Stimulated activated effector memory CD8-positive, alpha-beta T cell treated with anti-CD3 and anti-CD28 coated beads, Interleukin-12 subunit alpha, Interleukin-12 subunit beta, amount 100 ng/mL, for 72 hours (primary cell): ENCODE results near the gene MDGA2.
"Not testable (repeated sequence)": the region's sequence is repeated elsewhere in the genome, so short reads cannot be mapped to it uniquely, and the experiment has no call there.

Experiments
- ATAC-seq: fragments of 150-1000 bp; cut with Tn5 transposase; 2 replicates; pipeline ENCODE4 v1.10.0; 2021
- DNase-seq, 2 donors: peaks; one replicate each; pipeline ENCODE4 v3.0.0; 2021 to 2022; ENCODE audit warnings: low spot score in 2 of 2
- H3K27ac Mint-ChIP-seq: one replicate; pipeline ENCODE4 v1.8.0; 2022; ENCODE audit warnings: mild to moderate bottlenecking, mixed read lengths
- H3K36me3 Mint-ChIP-seq: one replicate; pipeline ENCODE4 v1.8.0; 2022; ENCODE audit warnings: mild to moderate bottlenecking, mixed read lengths
- H3K4me1 Mint-ChIP-seq: one replicate; pipeline ENCODE4 v1.8.0; 2022; ENCODE audit warnings: mixed read lengths
- H3K4me3 Mint-ChIP-seq: one replicate; pipeline ENCODE4 v1.8.0; 2022; ENCODE audit warnings: mild to moderate bottlenecking, mixed read lengths
- H3K9me3 Mint-ChIP-seq: one replicate; pipeline ENCODE4 v1.8.0; 2022; ENCODE audit warnings: mixed read lengths

MDGA2 gene

GRCh38 chr14:47353186-47353585, 322.2 kb downstream of the MDGA2 start:
- no peak overlapping the region for H3K4me3 Mint-ChIP-seq
- H3K9me3 Mint-ChIP-seq, result peaks cover 17% of the 10 kb centered on the region
- no peaks in the 10 kb centered on the region for H3K4me1 Mint-ChIP-seq
- no peak for ATAC-seq
- DNase-seq, result no peak
- no peaks in the 10 kb centered on the region for H3K36me3 Mint-ChIP-seq
- no peak overlapping the region for H3K27ac Mint-ChIP-seq

- no peak overlapping the region for H3K27ac Mint-ChIP-seq
- H3K36me3 Mint-ChIP-seq, result no peaks in the 10 kb centered on the region
- DNase-seq (no peak), ATAC-seq (no peak)
- H3K9me3 Mint-ChIP-seq, result peaks cover 14% of the 10 kb centered on the region
- H3K4me3 Mint-ChIP-seq, result no peak overlapping the region
- no peaks in the 10 kb centered on the region for H3K4me1 Mint-ChIP-seq
Observed at GRCh38 chr14:47346849-47347248, 328.6 kb downstream of the MDGA2 start.

DNA sequence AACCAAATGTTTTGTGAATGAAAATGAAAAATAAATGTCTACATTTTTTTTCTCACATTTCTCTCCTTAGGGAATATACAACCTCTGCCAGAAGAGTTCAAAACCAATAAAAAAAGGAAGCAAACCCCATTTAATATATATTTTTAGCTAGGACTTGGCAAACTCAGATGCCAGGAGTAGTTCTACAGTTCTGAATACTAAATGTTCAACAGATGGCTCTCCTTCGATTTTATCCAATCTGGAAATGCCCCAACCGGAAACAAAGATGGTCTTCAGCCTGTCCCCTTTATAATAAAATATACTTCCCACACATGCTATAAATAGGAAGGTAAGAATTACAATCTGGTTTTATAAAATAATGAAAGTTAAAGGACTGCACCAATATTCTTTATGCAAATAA, 330.4 kb downstream of the MDGA2 start:
- H3K9me3 Mint-ChIP-seq, result peaks cover 8% of the 10 kb centered on the region
- H3K27ac Mint-ChIP-seq, result no peak overlapping the region
- ATAC-seq, result no peak
- no peak for DNase-seq
- no peaks in the 10 kb centered on the region for H3K36me3 Mint-ChIP-seq
- H3K4me3 Mint-ChIP-seq, result no peak overlapping the region
- H3K4me1 Mint-ChIP-seq, result no peaks in the 10 kb centered on the region

DNA sequence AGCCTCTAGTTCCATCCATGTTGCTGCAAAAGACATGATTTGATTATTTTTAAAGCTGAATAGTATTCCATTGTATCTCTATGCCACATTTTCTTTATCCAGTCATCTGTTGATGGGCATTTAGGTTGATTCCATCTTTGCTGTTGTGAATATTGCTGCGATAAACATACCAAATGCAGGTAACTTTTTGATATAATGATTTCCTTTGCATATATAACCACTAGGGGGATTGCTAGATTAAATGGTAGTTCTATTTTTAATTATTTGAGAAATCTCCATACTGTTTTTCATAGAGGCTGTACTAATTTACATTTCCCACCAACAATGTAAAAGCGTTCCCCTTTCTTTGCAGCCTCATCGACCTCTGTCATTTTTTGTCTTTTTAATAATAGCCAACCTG, 342.5 kb downstream of the MDGA2 start:
- no peaks in the 10 kb centered on the region for H3K36me3 Mint-ChIP-seq
- no peak for ATAC-seq
- no peaks in the 10 kb centered on the region for H3K4me1 Mint-ChIP-seq
- no peak overlapping the region for H3K4me3 Mint-ChIP-seq
- DNase-seq, result no peak
- peaks cover 5% of the 10 kb centered on the region for H3K9me3 Mint-ChIP-seq
- H3K27ac Mint-ChIP-seq, result no peak overlapping the region

DNA sequence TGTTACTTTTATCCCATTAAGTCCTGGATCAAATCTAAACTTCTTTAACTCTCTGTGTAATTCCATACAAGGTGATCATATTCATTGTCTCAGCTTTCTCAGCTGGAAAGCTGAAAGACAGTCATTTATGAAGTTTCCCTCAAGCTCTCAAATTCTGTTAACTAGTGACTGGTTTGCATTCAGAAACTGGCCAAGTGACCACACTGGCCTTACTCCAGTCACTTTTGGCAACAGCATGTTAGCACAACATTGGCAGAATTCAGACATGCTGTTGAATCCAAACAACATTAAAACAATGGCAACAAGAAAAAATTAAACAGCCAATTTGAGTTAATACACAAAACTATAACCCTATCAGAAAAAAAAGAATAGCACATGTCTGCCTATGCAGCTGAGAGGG, 343.3 kb downstream of the MDGA2 start:
- no peak for ATAC-seq
- H3K4me1 Mint-ChIP-seq, result no peaks in the 10 kb centered on the region
- no peaks in the 10 kb centered on the region for H3K36me3 Mint-ChIP-seq
- peaks cover 6% of the 10 kb centered on the region for H3K9me3 Mint-ChIP-seq
- H3K27ac Mint-ChIP-seq, result no peak overlapping the region
- no peak overlapping the region for H3K4me3 Mint-ChIP-seq
- no peak for DNase-seq

- H3K9me3 Mint-ChIP-seq, result peaks cover 17% of the 10 kb centered on the region
- no peak overlapping the region for H3K4me3 Mint-ChIP-seq
- DNase-seq (no peak), ATAC-seq (no peak)
- no peak overlapping the region for H3K27ac Mint-ChIP-seq
- no peaks in the 10 kb centered on the region for H3K36me3 Mint-ChIP-seq
- no peaks in the 10 kb centered on the region for H3K4me1 Mint-ChIP-seq
Observed at GRCh38 chr14:47328376-47328775, 347.0 kb downstream of the MDGA2 start.

- no peak for ATAC-seq
- H3K27ac Mint-ChIP-seq, result no peak overlapping the region
Observed at GRCh38 chr14:47327336-47327735, 348.1 kb downstream of the MDGA2 start.

DNA sequence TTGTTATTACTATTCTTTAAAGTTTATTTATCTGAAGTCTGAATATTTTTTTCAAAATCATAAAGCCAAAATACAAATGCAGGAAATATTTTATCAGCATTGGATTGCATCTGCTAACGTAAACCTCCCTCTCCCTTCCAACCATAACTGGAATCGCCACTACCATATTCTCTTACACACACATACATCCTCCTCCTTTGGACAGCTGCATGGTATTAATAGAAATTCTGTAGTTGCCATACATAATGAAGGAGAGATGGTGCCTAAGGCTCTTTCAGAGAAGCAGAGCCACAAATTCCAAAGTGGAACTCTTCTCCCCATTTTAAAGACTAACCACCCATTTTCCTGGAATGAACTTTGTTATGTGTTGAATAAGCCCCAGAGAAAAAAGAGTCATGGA, 352.7 kb downstream of the MDGA2 start:
- Mint-ChIP-seq H3K27ac (no peak overlapping the region), H3K36me3 (no peaks in the 10 kb centered on the region), H3K4me1 (no peaks in the 10 kb centered on the region), H3K9me3 (peaks cover 28% of the 10 kb centered on the region), H3K4me3 (no peak overlapping the region)
- DNase-seq, result no peak
- ATAC-seq, result no peak

More at GRCh38 chr14:47327336-47327735, 348.1 kb downstream of the MDGA2 start:
- no peaks in the 10 kb centered on the region for H3K36me3 Mint-ChIP-seq
- H3K9me3 Mint-ChIP-seq, result peaks cover 17% of the 10 kb centered on the region
- H3K4me1 Mint-ChIP-seq, result no peaks in the 10 kb centered on the region
- no peak overlapping the region for H3K4me3 Mint-ChIP-seq
- no peak for DNase-seq

DNA sequence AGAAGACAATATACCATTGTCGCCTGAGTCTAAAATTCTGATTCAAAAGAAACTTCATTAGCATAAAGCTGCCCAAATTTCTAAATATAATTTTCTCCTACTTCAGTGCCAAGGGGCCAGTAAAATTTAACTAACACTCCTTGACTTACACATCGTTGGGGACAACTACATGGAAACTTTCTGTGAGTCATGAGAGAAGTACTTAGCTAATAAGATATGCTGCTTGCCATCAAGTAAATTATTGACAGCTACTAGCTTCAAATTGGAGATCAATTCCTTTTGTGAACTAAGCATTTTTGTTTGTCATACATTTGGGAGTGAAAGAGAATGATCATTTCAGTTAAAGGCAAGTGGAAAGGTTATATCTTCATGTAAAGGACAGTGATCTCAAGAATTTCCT, 373.3 kb downstream of the MDGA2 start:
- H3K9me3 Mint-ChIP-seq, result peaks cover 15% of the 10 kb centered on the region
- no peak for DNase-seq
- H3K4me1 Mint-ChIP-seq, result no peaks in the 10 kb centered on the region
- H3K4me3 Mint-ChIP-seq, result no peak overlapping the region
- no peaks in the 10 kb centered on the region for H3K36me3 Mint-ChIP-seq
- no peak overlapping the region for H3K27ac Mint-ChIP-seq
- no peak for ATAC-seq

DNA sequence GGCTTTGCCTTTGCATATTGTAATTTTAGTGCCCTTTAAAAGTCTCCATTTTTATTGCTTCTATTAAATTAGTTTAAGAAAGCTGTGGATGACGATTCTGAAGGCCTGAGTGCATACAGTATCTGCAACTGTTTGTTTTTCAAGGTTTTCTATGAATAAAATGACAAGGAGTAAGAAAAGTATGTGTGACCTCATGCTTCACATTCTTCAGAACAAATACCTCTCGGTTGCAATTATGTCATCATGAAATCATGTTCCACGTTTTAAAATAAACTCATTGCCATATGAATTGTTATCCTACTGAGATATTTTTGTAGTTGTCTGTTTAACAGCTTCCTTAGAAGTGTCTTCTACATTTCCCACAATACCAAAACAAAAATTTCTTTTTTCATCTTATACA, 374.6 kb downstream of the MDGA2 start:
- no peak for ATAC-seq
- H3K4me3 Mint-ChIP-seq, result no peak overlapping the region
- no peaks in the 10 kb centered on the region for H3K4me1 Mint-ChIP-seq
- peaks cover 19% of the 10 kb centered on the region for H3K9me3 Mint-ChIP-seq
- H3K36me3 Mint-ChIP-seq, result no peaks in the 10 kb centered on the region
- no peak for DNase-seq
- no peak overlapping the region for H3K27ac Mint-ChIP-seq

DNA sequence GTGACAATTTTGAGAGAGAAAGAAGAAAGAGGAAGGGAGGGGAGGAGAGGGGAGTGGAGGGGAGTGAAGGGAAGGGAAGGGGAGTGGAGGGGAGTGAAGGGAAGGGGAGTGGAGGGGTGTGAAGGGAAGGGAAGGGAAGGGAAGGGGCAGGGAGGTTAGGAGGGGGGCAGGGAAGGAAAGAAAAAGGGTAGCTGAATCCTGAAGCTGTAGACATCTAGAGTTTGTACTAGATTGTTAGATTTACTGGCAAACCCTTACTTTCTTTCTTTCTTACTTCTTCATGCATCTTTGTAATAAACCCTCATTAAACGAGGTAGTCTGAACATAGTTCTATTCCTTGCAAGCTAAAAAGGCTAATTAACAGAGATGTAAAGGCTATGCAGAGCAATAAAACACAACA, 378.0 kb downstream of the MDGA2 start:
- no peak overlapping the region for H3K27ac Mint-ChIP-seq
- no peak for ATAC-seq
- no peak overlapping the region for H3K4me3 Mint-ChIP-seq
- H3K9me3 Mint-ChIP-seq, result peaks cover 11% of the 10 kb centered on the region
- DNase-seq, result no peak
- no peaks in the 10 kb centered on the region for H3K36me3 Mint-ChIP-seq
- no peaks in the 10 kb centered on the region for H3K4me1 Mint-ChIP-seq

DNA sequence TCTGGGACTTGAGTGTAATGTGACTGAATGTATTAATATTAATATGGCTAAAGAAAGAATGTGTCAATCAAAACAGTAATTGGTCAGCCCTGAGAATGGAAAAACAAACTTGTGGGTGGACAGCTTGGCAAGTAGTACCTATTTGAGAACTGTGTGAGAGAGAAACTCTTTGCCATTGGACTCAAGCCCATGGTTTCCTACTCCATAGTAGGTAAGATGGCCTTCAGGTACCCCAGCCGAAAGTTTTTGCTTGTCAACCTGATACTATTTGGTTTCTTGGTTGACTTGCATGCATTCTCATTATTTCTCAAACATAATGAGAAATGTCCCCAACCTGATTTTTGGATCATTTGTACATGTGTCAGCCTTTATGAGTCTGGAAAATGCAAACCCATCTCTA, 391.1 kb downstream of the MDGA2 start:
- no peak overlapping the region for H3K4me3 Mint-ChIP-seq
- no peak for DNase-seq
- ATAC-seq, result no peak
- no peaks in the 10 kb centered on the region for H3K36me3 Mint-ChIP-seq
- no peak overlapping the region for H3K27ac Mint-ChIP-seq
- peaks cover 7% of the 10 kb centered on the region for H3K9me3 Mint-ChIP-seq
- H3K4me1 Mint-ChIP-seq, result no peaks in the 10 kb centered on the region

DNA sequence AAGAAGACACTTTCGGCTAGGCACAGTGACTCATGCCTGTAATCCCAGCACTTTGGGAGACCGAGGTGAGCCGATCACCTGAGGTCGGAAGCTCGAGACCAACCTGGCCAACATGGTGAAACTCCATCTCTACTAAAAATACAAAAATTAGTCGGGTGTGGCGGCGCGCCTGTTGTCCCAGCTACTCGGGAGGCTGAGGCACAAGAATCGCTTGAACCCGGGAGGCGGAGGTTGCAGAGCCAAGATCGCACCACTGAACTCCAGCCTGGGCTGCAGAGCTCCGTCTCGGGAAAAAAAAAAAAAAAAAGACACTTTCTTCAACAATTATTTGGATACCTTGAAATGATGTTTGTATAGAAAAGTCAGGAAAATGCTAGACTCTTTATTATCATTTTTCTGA, 393.6 kb downstream of the MDGA2 start:
- DNase-seq, H3K4me1 Mint-ChIP-seq, ATAC-seq, H3K4me3 Mint-ChIP-seq, H3K9me3 Mint-ChIP-seq, H3K36me3 Mint-ChIP-seq, H3K27ac Mint-ChIP-seq: not testable (repeated sequence)

DNA sequence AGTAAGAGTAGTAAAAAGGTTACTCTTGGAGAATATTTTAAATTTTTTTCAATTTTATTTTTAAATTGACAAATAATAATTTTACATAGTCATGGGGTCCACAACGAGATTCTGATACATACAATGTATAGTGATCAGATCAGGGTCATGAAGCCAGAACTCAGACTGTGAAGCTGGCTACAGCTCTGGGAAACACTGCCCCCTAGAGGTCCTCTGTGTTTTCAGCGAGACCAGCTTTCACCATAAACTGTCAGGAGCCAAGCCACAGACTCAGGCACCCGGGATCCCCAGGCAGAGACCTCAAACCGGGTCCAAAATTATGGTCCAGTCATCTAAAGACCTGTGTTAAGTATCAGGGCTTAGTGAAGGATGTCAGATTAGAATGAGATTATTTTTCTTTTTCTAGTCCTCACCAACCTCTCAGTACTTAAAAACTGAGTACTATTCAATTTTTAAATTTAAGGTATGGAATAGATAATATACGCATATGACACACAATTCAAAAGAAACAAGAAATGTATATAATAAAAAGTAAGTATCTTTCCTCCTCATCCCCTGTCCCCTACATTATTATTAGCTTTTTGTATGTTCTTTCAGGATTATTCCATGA, 397.1 kb downstream of the MDGA2 start:
- no peak overlapping the region for H3K27ac Mint-ChIP-seq
- no peak for ATAC-seq
- H3K4me1 Mint-ChIP-seq, result no peaks in the 10 kb centered on the region
- H3K9me3 Mint-ChIP-seq, result peaks cover 14% of the 10 kb centered on the region
- no peaks in the 10 kb centered on the region for H3K36me3 Mint-ChIP-seq
- H3K4me3 Mint-ChIP-seq, result no peak overlapping the region
- DNase-seq, result peak in 1 of 2 donors; percentile 50

DNA sequence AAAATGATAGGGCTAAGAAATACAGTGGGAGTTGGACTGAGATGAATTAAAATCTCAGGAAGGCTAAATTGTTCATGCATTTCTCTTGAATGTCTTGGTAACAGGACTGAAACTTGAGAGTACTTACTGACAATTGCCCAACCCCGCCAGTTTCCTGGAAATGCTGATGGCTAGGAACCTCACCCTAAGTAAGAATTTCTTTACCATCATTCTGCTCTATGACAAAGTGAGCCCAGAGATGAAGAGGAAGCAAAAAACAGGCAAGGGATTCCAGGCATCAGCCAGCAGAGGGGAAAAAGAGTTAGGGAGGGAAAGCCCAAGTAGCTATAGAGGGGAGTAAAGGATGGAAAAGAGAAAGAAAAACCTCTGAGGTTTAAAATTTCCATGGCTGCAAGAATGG, 397.7 kb downstream of the MDGA2 start:
- no peak for DNase-seq
- H3K4me1 Mint-ChIP-seq, result no peaks in the 10 kb centered on the region
- no peak overlapping the region for H3K27ac Mint-ChIP-seq
- H3K9me3 Mint-ChIP-seq, result peaks cover 11% of the 10 kb centered on the region
- no peak for ATAC-seq
- no peak overlapping the region for H3K4me3 Mint-ChIP-seq
- no peaks in the 10 kb centered on the region for H3K36me3 Mint-ChIP-seq

DNA sequence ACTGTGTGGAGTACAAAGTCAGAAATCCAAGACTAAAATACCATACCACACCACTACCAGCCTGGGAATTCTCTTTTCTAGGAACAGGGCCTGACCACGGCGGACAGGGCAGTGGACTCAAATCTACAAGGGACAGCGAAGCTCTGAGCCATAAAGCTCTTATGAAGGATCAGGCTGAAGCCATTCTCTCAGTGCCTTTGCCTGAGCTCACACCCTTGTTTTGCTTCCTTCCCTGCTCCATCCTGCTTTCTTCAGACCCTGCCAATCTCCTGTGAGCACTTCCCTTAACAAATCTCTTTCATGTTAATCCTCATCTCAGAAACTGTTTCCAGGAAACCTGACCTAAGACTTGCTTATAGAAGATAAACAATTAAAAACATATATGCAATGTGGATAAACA, 398.5 kb downstream of the MDGA2 start:
- H3K36me3 Mint-ChIP-seq, result no peaks in the 10 kb centered on the region
- no peak for ATAC-seq
- no peak for DNase-seq
- peaks cover 11% of the 10 kb centered on the region for H3K9me3 Mint-ChIP-seq
- no peak overlapping the region for H3K4me3 Mint-ChIP-seq
- H3K4me1 Mint-ChIP-seq, result no peaks in the 10 kb centered on the region
- no peak overlapping the region for H3K27ac Mint-ChIP-seq

- ATAC-seq, result no peak
Observed at GRCh38 chr14:47273939-47274338, 401.5 kb downstream of the MDGA2 start.

More at GRCh38 chr14:47273939-47274338, 401.5 kb downstream of the MDGA2 start:
- H3K4me3 Mint-ChIP-seq, result no peak overlapping the region
- no peaks in the 10 kb centered on the region for H3K36me3 Mint-ChIP-seq
- no peak for DNase-seq
- no peak overlapping the region for H3K27ac Mint-ChIP-seq
- no peaks in the 10 kb centered on the region for H3K4me1 Mint-ChIP-seq
- peaks cover 9% of the 10 kb centered on the region for H3K9me3 Mint-ChIP-seq
